Mesenchymal stem cell (in vitro differentiated cells and primary cell): ENCODE data around the gene RAF1.

Experiments used
- DNase-seq: peaks from one replicate; pipeline ENCODE4 v3.0.0-alpha.2; 2013
- H2AFZ ChIP-seq: one replicate; pipeline ENCODE4 v1.6.1; 2013; ENCODE audit warnings: low read depth, mild to moderate bottlenecking, control low read depth, inconsistent platforms, low read length, moderate library complexity
- H2AK5ac ChIP-seq: 2 replicates; pipeline ENCODE4 v1.6.1; 2013; ENCODE audit warnings: low read length, moderate library complexity, mild to moderate bottlenecking, inconsistent platforms; ENCODE audit not compliant: severe bottlenecking
- H2BK120ac ChIP-seq: one replicate; pipeline ENCODE4 v1.6.1; 2013; ENCODE audit warnings: low read depth, mild to moderate bottlenecking, inconsistent platforms, low read length, moderate library complexity
- H2BK12ac ChIP-seq, 2 experiments: one replicate each; pipeline ENCODE4 v1.6.1; 2013; ENCODE audit warnings: inconsistent platforms in 2 of 2, low read length in 2 of 2, mild to moderate bottlenecking in 2 of 2, moderate library complexity in 2 of 2, control low read depth in 1 of 2
- H2BK15ac ChIP-seq: one replicate; pipeline ENCODE4 v1.6.1; 2013; ENCODE audit warnings: mild to moderate bottlenecking, low read depth, inconsistent platforms; ENCODE audit not compliant: poor library complexity, severe bottlenecking
- H2BK5ac ChIP-seq: 2 replicates; pipeline ENCODE4 v1.6.1; 2013; ENCODE audit warnings: low read depth, mild to moderate bottlenecking, low read length, control low read depth, inconsistent platforms; ENCODE audit not compliant: poor library complexity, severe bottlenecking
- H3K14ac ChIP-seq, 2 experiments: one replicate each; pipeline ENCODE4 v1.6.1; 2013; ENCODE audit warnings: inconsistent platforms in 2 of 2, low read length in 2 of 2, control low read depth in 1 of 2, mild to moderate bottlenecking in 1 of 2, moderate library complexity in 1 of 2
- H3K18ac ChIP-seq, 2 experiments: one replicate each; pipeline ENCODE4 v1.6.1; 2013; ENCODE audit warnings: inconsistent platforms in 2 of 2, low read length in 2 of 2, control low read depth in 1 of 2, low read depth in 1 of 2, mild to moderate bottlenecking in 1 of 2
- H3K23ac ChIP-seq, 2 experiments: one replicate each; pipeline ENCODE4 v1.6.1; 2013; ENCODE audit warnings: inconsistent platforms in 2 of 2, low read length in 2 of 2, mild to moderate bottlenecking in 2 of 2, moderate library complexity in 2 of 2, control low read depth in 1 of 2
- H3K27ac ChIP-seq: 2 replicates; pipeline ENCODE4 v1.5.1; 2013; ENCODE audit warnings: mild to moderate bottlenecking, moderate library complexity, low read length, control low read depth, inconsistent platforms; ENCODE audit not compliant: poor library complexity, severe bottlenecking
- H3K27me3 ChIP-seq, 2 experiments: 2 replicates each; pipeline versions ENCODE4 v1.6.1 to v1.7.0; 2013; ENCODE audit warnings: low read length in 2 of 2, mild to moderate bottlenecking in 2 of 2, moderate library complexity in 2 of 2, control low read depth in 1 of 2, inconsistent platforms in 1 of 2; ENCODE audit not compliant: control insufficient read depth in 1 of 2, insufficient read depth in 1 of 2
- H3K36me3 ChIP-seq, 2 experiments: 2 replicates each; pipeline versions ENCODE4 v1.6.1 to v1.7.0; 2013; ENCODE audit warnings: low read length in 2 of 2, control low read depth in 1 of 2, inconsistent platforms in 1 of 2, low read depth in 1 of 2, mild to moderate bottlenecking in 1 of 2; ENCODE audit not compliant: insufficient read depth in 2 of 2, control insufficient read depth in 1 of 2
- H3K4ac ChIP-seq, 2 experiments: one replicate each; pipeline ENCODE4 v1.6.1; 2013; ENCODE audit warnings: inconsistent platforms in 2 of 2, low read length in 2 of 2, mild to moderate bottlenecking in 2 of 2, moderate library complexity in 2 of 2, control low read depth in 1 of 2, low read depth in 1 of 2
- H3K4me1 ChIP-seq: 2 replicates; pipeline ENCODE4 v1.6.1; 2013; ENCODE audit warnings: low read depth, low read length, control low read depth; ENCODE audit not compliant: control insufficient read depth, insufficient read depth
- H3K4me2 ChIP-seq: 2 replicates; pipeline ENCODE4 v1.6.1; 2013; ENCODE audit warnings: low read length, mild to moderate bottlenecking, inconsistent platforms; ENCODE audit not compliant: poor library complexity, severe bottlenecking
- H3K4me3 ChIP-seq, 2 experiments: 2 replicates each; pipeline versions ENCODE4 v1.5.1 to v1.7.0; 2013; ENCODE audit warnings: low read length in 2 of 2, mild to moderate bottlenecking in 2 of 2, control low read depth in 1 of 2, low read depth in 1 of 2; ENCODE audit not compliant: insufficient read depth in 1 of 2
- H3K79me1 ChIP-seq: replicated peaks from 2 replicates; pipeline ENCODE4 v1.6.1; 2013; ENCODE audit warnings: mild to moderate bottlenecking, control low read depth, low read length, inconsistent platforms; ENCODE audit not compliant: poor library complexity, severe bottlenecking
- H3K9ac ChIP-seq: 2 replicates; pipeline ENCODE4 v1.7.0; 2013; ENCODE audit warnings: mild to moderate bottlenecking, low read length, moderate library complexity
- H3K9me3 ChIP-seq: 2 replicates; pipeline ENCODE4 v1.7.0; 2013; ENCODE audit warnings: mild to moderate bottlenecking, low read length; ENCODE audit not compliant: control insufficient read depth
- H4K8ac ChIP-seq: one replicate; pipeline ENCODE4 v1.6.1; 2013; ENCODE audit warnings: inconsistent platforms, mild to moderate bottlenecking, low read length, moderate library complexity
- H4K91ac ChIP-seq: one replicate; pipeline ENCODE4 v1.6.1; 2013; ENCODE audit warnings: mild to moderate bottlenecking, low read length, inconsistent platforms
- WGBS: methylation state at CpG from one replicate; pipeline ENCODE4 v1.1.7; 2013; ENCODE audit warnings: mixed read lengths; 5-methylcytosine and 5-hydroxymethylcytosine counted together

Gene RAF1

GRCh38 chr3:12579456-12579855 lies 84.5 kb downstream of the RAF1 start:
- peaks cover 47% of the 10 kb centered on the region for H3K79me1 ChIP-seq
- H3K4ac ChIP-seq: no peak overlapping the region
- no peak overlapping the region for H4K8ac ChIP-seq
- H2BK15ac ChIP-seq: no peak overlapping the region
- H3K9me3 ChIP-seq: no peaks in the 10 kb centered on the region
- no peak overlapping the region for H2BK12ac ChIP-seq
- H2AK5ac ChIP-seq: no peak overlapping the region
- no peak overlapping the region for H3K23ac ChIP-seq
- peaks cover 4% of the 10 kb centered on the region for H3K4me1 ChIP-seq
- no peak overlapping the region for H3K27ac ChIP-seq
- no peak overlapping the region for H3K4me2 ChIP-seq
- DNase-seq: no peak
- H3K18ac ChIP-seq: no peak overlapping the region
- 98% methylated on average over 3 of the region's 3 CpGs for WGBS
- H3K27me3 ChIP-seq: no peaks in the 10 kb centered on the region
- H4K91ac ChIP-seq: no peak overlapping the region
- H2BK5ac ChIP-seq: no peak overlapping the region
- no peak overlapping the region for H3K9ac ChIP-seq
- no peak overlapping the region for H2AFZ ChIP-seq
- H3K4me3 ChIP-seq: no peak overlapping the region
- H3K14ac ChIP-seq: no peak overlapping the region
- H3K36me3 ChIP-seq: peaks cover 61 to 85% of the 10 kb centered on the region in 2 experiments
- no peak overlapping the region for H2BK120ac ChIP-seq

GRCh38 chr3:12578742-12579141 lies 85.2 kb downstream of the RAF1 start:
- H3K27ac ChIP-seq: no peak overlapping the region
- H3K9me3 ChIP-seq: no peaks in the 10 kb centered on the region
- H3K9ac ChIP-seq: no peak overlapping the region
- H2BK12ac ChIP-seq: no peak overlapping the region
- H3K79me1 ChIP-seq: peaks cover 48% of the 10 kb centered on the region
- H3K36me3 ChIP-seq: peaks cover 61 to 85% of the 10 kb centered on the region in 2 experiments
- WGBS: 88% methylated on average over 1 of the region's 2 CpGs
- no peak overlapping the region for H3K4me2 ChIP-seq
- no peak overlapping the region for H4K91ac ChIP-seq
- H2BK15ac ChIP-seq: no peak overlapping the region
- H3K27me3 ChIP-seq: no peaks in the 10 kb centered on the region
- H2BK5ac ChIP-seq: no peak overlapping the region
- no peak overlapping the region for H3K18ac ChIP-seq
- H3K23ac ChIP-seq: no peak overlapping the region
- DNase-seq: no peak
- no peak overlapping the region for H2AFZ ChIP-seq
- H3K4me3 ChIP-seq: no peak overlapping the region
- H3K4me1 ChIP-seq: peaks cover 4% of the 10 kb centered on the region
- no peak overlapping the region for H2AK5ac ChIP-seq
- H2BK120ac ChIP-seq: no peak overlapping the region
- H3K4ac ChIP-seq: no peak overlapping the region
- no peak overlapping the region for H4K8ac ChIP-seq
- H3K14ac ChIP-seq: no peak overlapping the region

- Histone ChIP-seq H3K9me3 (no peaks in the 10 kb centered on the region), H3K36me3 (peaks cover 69 to 83% of the 10 kb centered on the region in 2 experiments), H2AFZ (no peak overlapping the region), H3K4ac (no peak overlapping the region), H3K14ac (no peak overlapping the region), H4K91ac (no peak overlapping the region), H2BK120ac (no peak overlapping the region), H3K4me1 (peaks cover 4% of the 10 kb centered on the region), H3K27me3 (no peaks in the 10 kb centered on the region), H2AK5ac (no peak overlapping the region), H2BK12ac (no peak overlapping the region), H3K23ac (no peak overlapping the region), H3K18ac (no peak overlapping the region), H2BK15ac (no peak overlapping the region), H4K8ac (no peak overlapping the region), H3K79me1 (peaks cover 44% of the 10 kb centered on the region), H3K9ac (no peak overlapping the region), H2BK5ac (no peak overlapping the region), H3K4me3 (no peak overlapping the region), H3K27ac (no peak overlapping the region), H3K4me2 (no peak overlapping the region)
- 98% methylated on average over 3 of the region's 5 CpGs for WGBS
- no peak for DNase-seq
Observed at GRCh38 chr3:12577379-12577778, 86.5 kb downstream of the RAF1 start.

- no peak for DNase-seq
- H3K14ac ChIP-seq: no peak overlapping the region
- peaks cover 64 to 90% of the 10 kb centered on the region in 2 experiments for H3K36me3 ChIP-seq
- H3K27me3 ChIP-seq: no peaks in the 10 kb centered on the region
- H2BK12ac ChIP-seq: no peak overlapping the region
- H3K4me1 ChIP-seq: peaks cover 6% of the 10 kb centered on the region
- no peak overlapping the region for H3K4ac ChIP-seq
- H2BK5ac ChIP-seq: no peak overlapping the region
- H3K4me2 ChIP-seq: no peak overlapping the region
- H3K9me3 ChIP-seq: no peaks in the 10 kb centered on the region
- no peak overlapping the region for H3K27ac ChIP-seq
- no peak overlapping the region for H3K4me3 ChIP-seq
- no peak overlapping the region for H3K9ac ChIP-seq
- H3K23ac ChIP-seq: no peak overlapping the region
- 96% methylated on average over 7 of the region's 7 CpGs for WGBS
- no peak overlapping the region for H3K18ac ChIP-seq
- no peak overlapping the region for H2BK120ac ChIP-seq
- no peak overlapping the region for H2AK5ac ChIP-seq
- no peak overlapping the region for H2AFZ ChIP-seq
- no peak overlapping the region for H4K8ac ChIP-seq
- no peak overlapping the region for H2BK15ac ChIP-seq
- peaks cover 45% of the 10 kb centered on the region for H3K79me1 ChIP-seq
- H4K91ac ChIP-seq: no peak overlapping the region
Observed at GRCh38 chr3:12574661-12575060, 89.3 kb downstream of the RAF1 start.
